Gastroesophageal sphincter (tissue), 3 donors: ENCODE measurements around the gene INPP5A.

Experiments used
- CTCF ChIP-seq, 4 experiments: fragments of 200-600 bp in 2 of 4; fragments of 450-650 bp in 2 of 4; sonication (generic) in 1 of 4; IDR thresholded peaks; one replicate each; pipeline ENCODE4 v1.5.1; 2017 to 2019; ENCODE audit warnings: antibody characterized with exemption in 4 of 4, mild to moderate bottlenecking in 2 of 4, moderate library complexity in 2 of 4
- EP300 ChIP-seq: sonication (generic); formaldehyde crosslinking; IDR thresholded peaks from one replicate; pipeline ENCODE4 v1.6.1; 2017; ENCODE audit warnings: antibody characterized with exemption, mild to moderate bottlenecking
- POLR2A ChIP-seq, 2 donors: fragments of 450-650 bp; IDR thresholded peaks; one replicate each; pipeline ENCODE4 v1.6.1; 2017; ENCODE audit warnings: antibody characterized with exemption in 2 of 2, mild to moderate bottlenecking in 2 of 2, moderate library complexity in 1 of 2
- POLR2AphosphoS5 ChIP-seq: sonication (generic); formaldehyde crosslinking; IDR thresholded peaks from one replicate; pipeline ENCODE4 v1.6.1; 2017; ENCODE audit warnings: antibody characterized with exemption

- no peak for TF ChIP-seq CTCF (IDR thresholded peaks at IDR 0.05)
- TF ChIP-seq POLR2A (IDR thresholded peaks at IDR 0.05) = no peak
- no peak for TF ChIP-seq EP300
- TF ChIP-seq POLR2AphosphoS5 = no peak
These were observed 266.7 kb downstream of the INPP5A start for GRCh38 chr10:132804287-132804686.
